Prostate gland (tissue), 2 donors: ENCODE data around the gene ARID3B.

Experiments used
- POLR2A ChIP-seq: fragments of 450-650 bp; IDR thresholded peaks from one replicate; pipeline ENCODE4 v1.6.1; 2016; ENCODE audit warnings: antibody characterized with exemption, mild to moderate bottlenecking
- POLR2AphosphoS5 ChIP-seq: sonication (generic); formaldehyde crosslinking; IDR thresholded peaks from one replicate; pipeline ENCODE4 v1.6.1; 2017; ENCODE audit warnings: antibody characterized with exemption
- TF ChIP-seq, protein P1 (sequence below), 4 experiments: fragments of 200-600 bp in 2 of 4; fragments of 450-650 bp in 2 of 4; sonication (generic) in 2 of 4; IDR thresholded peaks; 1 replicate in 3 of 4; 2 replicates in 1 of 4; pipeline ENCODE4 v1.5.1; 2016 to 2019; ENCODE audit warnings: antibody characterized with exemption in 4 of 4, mild to moderate bottlenecking in 2 of 4, moderate library complexity in 2 of 4

DNA sequence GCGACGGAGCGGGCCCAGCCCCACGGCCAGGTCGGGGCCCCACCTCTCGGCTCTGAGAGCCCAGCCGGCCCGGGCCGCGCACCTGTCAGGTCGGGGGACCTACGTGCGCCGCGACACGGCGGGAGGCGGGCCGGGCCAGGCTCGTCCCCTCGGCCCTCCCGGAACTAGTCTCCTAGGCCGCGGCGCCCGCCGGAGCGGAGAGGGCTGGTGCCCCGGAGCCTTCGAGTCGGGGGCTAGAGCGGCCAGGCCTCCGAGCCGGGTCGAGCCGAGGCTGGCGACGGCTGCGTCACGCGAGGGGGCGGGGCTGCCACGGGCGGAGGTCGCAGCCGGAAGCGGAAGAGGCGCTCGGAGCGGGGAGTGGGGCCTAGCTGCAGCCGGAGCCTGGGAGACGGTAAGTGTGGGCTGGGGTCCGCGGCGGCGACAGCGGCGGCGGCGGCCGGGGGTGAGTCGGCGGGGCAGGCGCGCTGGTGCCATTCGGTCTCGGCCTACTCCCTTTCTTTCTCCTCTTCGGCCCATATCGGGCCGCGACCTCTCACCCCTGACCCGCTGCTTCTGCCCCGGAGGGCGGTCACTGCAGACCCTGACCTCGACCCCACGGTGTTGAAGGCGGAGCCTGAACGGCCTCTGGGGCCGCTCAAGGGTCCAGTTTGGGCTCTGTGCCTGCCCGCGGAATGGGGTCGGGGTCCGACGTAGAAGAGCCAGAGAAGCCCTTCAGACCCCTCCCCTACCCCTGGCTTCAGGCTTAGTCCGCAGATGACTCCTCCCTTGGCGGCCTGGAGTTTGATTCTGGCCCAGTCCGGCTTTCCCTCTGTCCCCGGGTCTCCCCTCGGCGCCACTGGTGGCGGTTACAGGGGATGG lies 74.7 kb downstream of the ARID3B start, which contains the start of gene CLK3:
- TF ChIP-seq POLR2AphosphoS5 (peak; percentile 84), POLR2A (peak; percentile 86)
- TF ChIP-seq, protein P1, sequence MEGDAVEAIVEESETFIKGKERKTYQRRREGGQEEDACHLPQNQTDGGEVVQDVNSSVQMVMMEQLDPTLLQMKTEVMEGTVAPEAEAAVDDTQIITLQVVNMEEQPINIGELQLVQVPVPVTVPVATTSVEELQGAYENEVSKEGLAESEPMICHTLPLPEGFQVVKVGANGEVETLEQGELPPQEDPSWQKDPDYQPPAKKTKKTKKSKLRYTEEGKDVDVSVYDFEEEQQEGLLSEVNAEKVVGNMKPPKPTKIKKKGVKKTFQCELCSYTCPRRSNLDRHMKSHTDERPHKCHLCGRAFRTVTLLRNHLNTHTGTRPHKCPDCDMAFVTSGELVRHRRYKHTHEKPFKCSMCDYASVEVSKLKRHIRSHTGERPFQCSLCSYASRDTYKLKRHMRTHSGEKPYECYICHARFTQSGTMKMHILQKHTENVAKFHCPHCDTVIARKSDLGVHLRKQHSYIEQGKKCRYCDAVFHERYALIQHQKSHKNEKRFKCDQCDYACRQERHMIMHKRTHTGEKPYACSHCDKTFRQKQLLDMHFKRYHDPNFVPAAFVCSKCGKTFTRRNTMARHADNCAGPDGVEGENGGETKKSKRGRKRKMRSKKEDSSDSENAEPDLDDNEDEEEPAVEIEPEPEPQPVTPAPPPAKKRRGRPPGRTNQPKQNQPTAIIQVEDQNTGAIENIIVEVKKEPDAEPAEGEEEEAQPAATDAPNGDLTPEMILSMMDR (IDR thresholded peaks at IDR 0.05): peak in 1 of 4 experiments; percentile 11
